ENCODE data around the gene UBE2R2. TPM values are rescaled to one million over a fixed set of nuclear protein-coding genes. Genes with fewer than 3 reads are reported as not detected.

Gene UBE2R2
- total and polyA plus RNA-seq, 2 of the 4 experiments (the other 2 are of a cell fraction), result 12.7 to 24.8 TPM

- TF ChIP-seq POLR2A (IDR thresholded peaks at IDR 0.05; ENCODE audit: low read depth, low read length) (no peak), MAFK (IDR thresholded peaks at IDR 0.05; ENCODE audit: low read depth, low read length) (no peak), ELK1 (IDR thresholded peaks at IDR 0.05; ENCODE audit: borderline replicate concordance, low read depth, low read length) (no peak), MXI1 (IDR thresholded peaks at IDR 0.05; ENCODE audit: borderline replicate concordance, low read depth, low read length) (no peak), RFX5 (IDR thresholded peaks at IDR 0.05; ENCODE audit: low read depth, low read length) (no peak), CTCF (conservative IDR thresholded peaks at IDR 0.05; ENCODE audit: low read depth, low read length) (no peak), BHLHE40 (IDR thresholded peaks at IDR 0.05; ENCODE audit: low read depth, low read length) (no peak), CEBPB (IDR thresholded peaks at IDR 0.05; ENCODE audit: low read depth, low read length) (no peak), MAZ (IDR thresholded peaks at IDR 0.05; ENCODE audit: borderline replicate concordance, low read depth, low read length) (no peak), RAD21 (IDR thresholded peaks at IDR 0.05; ENCODE audit: low read length) (no peak), SMC3 (IDR thresholded peaks at IDR 0.05; ENCODE audit: low read depth, low read length) (no peak), FOS (IDR thresholded peaks at IDR 0.05; ENCODE audit: low read depth, low read length) (no peak), USF2 (IDR thresholded peaks at IDR 0.05; ENCODE audit: low read depth, low read length) (no peak), CHD1 (IDR thresholded peaks at IDR 0.05; ENCODE audit: low read depth, low read length) (no peak), NFE2L2 (IDR thresholded peaks at IDR 0.05; ENCODE audit: low read depth, low read length) (no peak), RCOR1 (IDR thresholded peaks at IDR 0.05; ENCODE audit: insufficient replicate concordance, low read length) (no peak)
- Histone ChIP-seq H2BK15ac (ENCODE audit: low read depth, low read length) (no peak overlapping the region), H3K9me3 (ENCODE audit: control insufficient read depth, insufficient read depth, low read length) (no peaks in the 10 kb centered on the region), H3K9me1 (ENCODE audit: insufficient read depth, low read length) (peaks cover 2% of the 10 kb centered on the region; the same call in 1 of the 2 replicates), H3K4me3 (ENCODE audit: insufficient read depth, low read depth, low read length) (no peak overlapping the region), H2BK20ac (ENCODE audit: low read depth, low read length) (no peak overlapping the region), H3K4ac (ENCODE audit: low read depth, low read length) (no peak overlapping the region), H2BK5ac (ENCODE audit: low read depth, low read length, poor library complexity, severe bottlenecking) (no peak overlapping the region), H4K20me1 (ENCODE audit: insufficient read depth, low read length) (no peaks in the 10 kb centered on the region), H3K4me2 (ENCODE audit: low read depth, low read length) (no peak overlapping the region), H3K27ac (ENCODE audit: insufficient read depth, low read length) (no peak overlapping the region), H3K23ac (ENCODE audit: low read depth, low read length) (no peak overlapping the region), H3K56ac (ENCODE audit: extremely low read depth, insufficient read depth, low read length) (no peak overlapping the region), H3K18ac (ENCODE audit: low read depth, low read length) (no peak overlapping the region), H2AK5ac (ENCODE audit: low read depth, low read length) (no peak overlapping the region), H2AFZ (replicated peaks; ENCODE audit: low read length, poor library complexity) (no peak overlapping the region), H4K5ac (ENCODE audit: low read depth, low read length) (no peak overlapping the region), H3K14ac (replicated peaks; ENCODE audit: low read depth, low read length) (no peak overlapping the region), H3K4me1 (ENCODE audit: control insufficient read depth, insufficient read depth, low read length) (no peaks in the 10 kb centered on the region), H3K36me3 (ENCODE audit: control insufficient read depth, insufficient read depth, low read length) (peaks cover 16% of the 10 kb centered on the region), H4K91ac (ENCODE audit: insufficient read depth, low read depth, low read length) (no peak overlapping the region), H3K79me1 (ENCODE audit: low read depth in 1 of 2, low read length in 2 of 2) (peaks cover 2 to 12% of the 10 kb centered on the region in 2 experiments; a peak in 2 of 4 replicates), H3K9ac (ENCODE audit: low read depth, low read length) (no peak overlapping the region), H2BK120ac (ENCODE audit: low read depth, low read length) (no peak overlapping the region), H3K27me3 (ENCODE audit: control insufficient read depth, insufficient read depth, low read length) (no peaks in the 10 kb centered on the region), H2AK9ac (replicated peaks; ENCODE audit: low read depth, low read length, poor library complexity) (no peak overlapping the region), H4K8ac (ENCODE audit: low read depth in 2 of 2, low read length in 2 of 2) (no peak overlapping the region)
- intact Hi-C loops (cut with micrococcal nuclease) (no loop called here), dilution Hi-C loops (cut with HindIII; ENCODE audit: low sequenced_read_pairs, unreplicated experiment) (no loop called here), in situ Hi-C loops (cut with MboI; ENCODE audit: low sequenced_read_pairs) (no loop called here)
- no TSS peak for BruUV-seq (replicated peaks)
- ChIA-PET POLR2A (ENCODE audit: unreplicated experiment) (no interaction called here), CTCF (no interaction called here)
- DNase-seq (no peak), ATAC-seq (ENCODE audit: low read depth) (no peak)
- 80% methylated on average over 1 of the region's 4 CpGs; no CpG with 5 or more reads in 1 of the 2 experiments for WGBS, 2 experiments (ENCODE audit: extremely low coverage in 2 of 2, insufficient read length in 1 of 2)
Measured at GRCh38 chr9:33956544-33956943, 139.6 kb downstream of the UBE2R2 start.
